Spleen (tissue), 7 donors: ENCODE data around the gene HPSE2.

ENCODE experiments used
- CTCF ChIP-seq, 11 experiments: fragments of 200-600 bp in 7 of 11; fragments of 450-650 bp in 4 of 11; sonication (generic) in 4 of 11; IDR thresholded peaks in 8 of 11; conservative IDR thresholded peaks in 3 of 11; 1 replicate in 7 of 11; 2 replicates in 4 of 11; pipeline versions ENCODE4 v1.4.0 to v1.8.0; 2016 to 2021; ENCODE audit warnings: antibody characterized with exemption in 11 of 11, inconsistent platforms in 4 of 11, mild to moderate bottlenecking in 1 of 11
- POLR2A ChIP-seq, 3 donors: fragments of 450-650 bp; IDR thresholded peaks; one replicate each; pipeline ENCODE4 v1.5.1; 2017; ENCODE audit warnings: antibody characterized with exemption in 3 of 3, mild to moderate bottlenecking in 1 of 3
- donor health status: DM: no; HTN: no; CAD: no; lungs with moderate emphysema.
- donor health status: DM: no; HTN: no; CAD: no.
- donor health status: DM: no; HTN: no; CAD: no.

DNA sequence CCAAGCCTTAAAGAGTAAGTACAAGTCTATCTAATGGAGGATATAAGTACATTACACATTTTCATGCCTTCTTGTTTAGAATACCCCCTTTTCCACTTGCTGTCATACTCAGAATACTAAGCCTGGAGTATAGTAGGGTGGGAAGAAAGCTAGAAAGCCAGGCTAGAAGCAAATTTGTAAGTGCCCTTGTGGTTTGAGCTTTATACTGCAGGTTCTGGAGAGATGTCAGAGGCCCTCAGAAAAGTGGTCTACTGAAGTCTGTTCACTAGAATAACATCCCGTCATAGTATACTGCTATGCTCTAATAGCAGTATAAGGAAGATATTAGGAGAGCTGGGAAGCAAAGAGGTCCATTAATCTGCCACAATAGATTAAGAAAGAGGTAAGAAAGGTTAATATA is 62.7 kb downstream of the HPSE2 start:
- no peak for TF ChIP-seq CTCF (IDR thresholded peaks at IDR 0.05 in 8 of 11, conservative IDR thresholded peaks at IDR 0.05 in 3 of 11)
- TF ChIP-seq POLR2A (IDR thresholded peaks at IDR 0.05), result no peak
